Transverse colon (tissue), 4 donors: ENCODE measurements around the gene ZNF326.

ENCODE experiments used
- CTCF ChIP-seq, 5 experiments: fragments of 200-600 bp in 3 of 5; fragments of 450-650 bp in 2 of 5; sonication (generic) in 3 of 5; IDR thresholded peaks; 1 replicate in 2 of 5; 2 replicates in 3 of 5; pipeline ENCODE4 v1.5.1; 2016 to 2017; ENCODE audit warnings: antibody characterized with exemption in 5 of 5, inconsistent platforms in 3 of 5, mild to moderate bottlenecking in 2 of 5, moderate library complexity in 1 of 5
- EP300 ChIP-seq: sonication (generic); formaldehyde crosslinking; IDR thresholded peaks from one replicate; pipeline ENCODE4 v1.6.1; 2017; ENCODE audit warnings: antibody characterized with exemption, low read depth
- POLR2A ChIP-seq: fragments of 450-650 bp; IDR thresholded peaks from one replicate; pipeline ENCODE4 v1.6.1; 2016; ENCODE audit warnings: antibody characterized with exemption, mild to moderate bottlenecking, moderate library complexity
- POLR2AphosphoS5 ChIP-seq, 3 donors: sonication (generic); formaldehyde crosslinking; IDR thresholded peaks; one replicate each; pipeline ENCODE4 v1.6.1; 2016; ENCODE audit warnings: antibody characterized with exemption in 3 of 3

GRCh38 chr1:89965193-89965768, 29.6 kb upstream of the ZNF326 start:
- TF ChIP-seq EP300 (no peak), CTCF (IDR thresholded peaks at IDR 0.05) (no peak), POLR2AphosphoS5 (IDR thresholded peaks at IDR 0.05) (no peak), POLR2A (no peak)
